IMR-90 (cell line): ENCODE measurements around the gene MAMDC4. TPM values are rescaled to one million over a fixed set of nuclear protein-coding genes. Genes with fewer than 3 reads are reported as not detected.

ENCODE experiments used
- ATAC-seq: fragments of 200-7000 bp; cut with Tn5 transposase; 2 replicates; pipeline ENCODE4 v1.9.1; 2020; ENCODE audit warnings: low read depth, mild to moderate bottlenecking, moderate library complexity
- BruUV-seq: library from RNA; stranded (reverse); fragments of 400-500 nt; replicated peaks from 2 replicates; lab custom pipeline; 2021; lab: Mats Ljungman, UMichigan
- CTCF ChIA-PET: fragments of 300-600 bp; formaldehyde crosslinking; extraction: SDS; loops from one replicate; lab custom pipeline; 2021; ENCODE audit warnings: antibody characterized with exemption; lab: Yijun Ruan, JAX
- POLR2A ChIA-PET: fragments of 300-600 bp; sonication (Branson Sonifier 250); formaldehyde crosslinking; loops from one replicate; lab custom pipeline; 2022; ENCODE audit warnings: antibody characterized with exemption; ENCODE audit not compliant: unreplicated experiment; lab: Charles Lee
- DNase-seq: peaks from one replicate; pipeline ENCODE4 v3.0.0; 2013
- H2AFZ ChIP-seq: replicated peaks from 2 replicates; pipeline ENCODE3; 2013; ENCODE audit warnings: low read length, mild to moderate bottlenecking; ENCODE audit not compliant: poor library complexity
- H2AK5ac ChIP-seq: 2 replicates; pipeline ENCODE4 v1.6.1; 2013; ENCODE audit warnings: low read depth, low read length, inconsistent platforms
- H2AK9ac ChIP-seq: replicated peaks from 2 replicates; pipeline ENCODE3; 2013; ENCODE audit warnings: mild to moderate bottlenecking, low read depth, low read length, moderate library complexity; ENCODE audit not compliant: poor library complexity
- H2BK120ac ChIP-seq: 2 replicates; pipeline ENCODE4 v1.6.1; 2013; ENCODE audit warnings: low read depth, low read length, inconsistent platforms
- H2BK15ac ChIP-seq: 3 replicates; pipeline ENCODE4 v1.6.1; 2013; ENCODE audit warnings: low read depth, low read length, inconsistent platforms
- H2BK20ac ChIP-seq: 2 replicates; pipeline ENCODE4 v1.6.1; 2013; ENCODE audit warnings: low read depth, mild to moderate bottlenecking, inconsistent platforms, low read length, moderate library complexity
- H2BK5ac ChIP-seq: 2 replicates; pipeline ENCODE4 v1.6.1; 2013; ENCODE audit warnings: mild to moderate bottlenecking, low read depth, low read length, inconsistent platforms; ENCODE audit not compliant: poor library complexity, severe bottlenecking
- H3K14ac ChIP-seq: replicated peaks from 2 replicates; pipeline ENCODE4 v1.6.1; 2013; ENCODE audit warnings: low read depth, low read length, inconsistent platforms
- H3K18ac ChIP-seq: 2 replicates; pipeline ENCODE4 v1.6.1; 2013; ENCODE audit warnings: low read depth, low read length, control low read depth
- H3K23ac ChIP-seq: 2 replicates; pipeline ENCODE4 v1.6.1; 2013; ENCODE audit warnings: low read depth, low read length, inconsistent platforms
- H3K27ac ChIP-seq: 2 replicates; pipeline ENCODE4 v1.5.1; 2013; ENCODE audit warnings: mild to moderate bottlenecking, control low read depth, low read length; ENCODE audit not compliant: insufficient read depth
- H3K27me3 ChIP-seq: 2 replicates; pipeline ENCODE4 v1.6.1; 2013; ENCODE audit warnings: low read length; ENCODE audit not compliant: control insufficient read depth, insufficient read depth
- H3K36me3 ChIP-seq: 2 replicates; pipeline ENCODE4 v1.6.1; 2013; ENCODE audit warnings: low read length, mixed read lengths; ENCODE audit not compliant: control insufficient read depth, insufficient read depth
- H3K4ac ChIP-seq: 2 replicates; pipeline ENCODE4 v1.6.1; 2013; ENCODE audit warnings: low read depth, low read length, inconsistent platforms
- H3K4me1 ChIP-seq: 2 replicates; pipeline ENCODE4 v1.6.1; 2013; ENCODE audit warnings: low read length, mixed read lengths; ENCODE audit not compliant: control insufficient read depth, insufficient read depth
- H3K4me2 ChIP-seq: 2 replicates; pipeline ENCODE4 v1.6.1; 2013; ENCODE audit warnings: low read depth, mild to moderate bottlenecking, control low read depth, low read length, moderate library complexity
- H3K4me3 ChIP-seq: 2 replicates; pipeline ENCODE4 v1.5.1; 2013; ENCODE audit warnings: low read depth, mild to moderate bottlenecking, control low read depth, low read length, moderate library complexity; ENCODE audit not compliant: insufficient read depth
- H3K56ac ChIP-seq: 2 replicates; pipeline ENCODE4 v1.6.1; 2013; ENCODE audit warnings: low read length, inconsistent platforms; ENCODE audit not compliant: insufficient read depth; ENCODE audit errors: extremely low read depth
- H3K79me1 ChIP-seq, 2 experiments: 2 replicates each; pipeline ENCODE4 v1.6.1; 2013; ENCODE audit warnings: low read length in 2 of 2, inconsistent platforms in 1 of 2, low read depth in 1 of 2
- H3K9ac ChIP-seq: 2 replicates; pipeline ENCODE4 v1.6.1; 2013; ENCODE audit warnings: low read depth, low read length, control low read depth
- H3K9me1 ChIP-seq: 2 replicates; pipeline ENCODE4 v1.6.1; 2013; ENCODE audit warnings: low read length, inconsistent platforms; ENCODE audit not compliant: insufficient read depth
- H3K9me3 ChIP-seq: 2 replicates; pipeline ENCODE4 v1.6.1; 2013; ENCODE audit warnings: low read length; ENCODE audit not compliant: control insufficient read depth, insufficient read depth
- H4K20me1 ChIP-seq: 2 replicates; pipeline ENCODE4 v1.6.1; 2013; ENCODE audit warnings: low read length, inconsistent platforms; ENCODE audit not compliant: insufficient read depth
- H4K5ac ChIP-seq: 2 replicates; pipeline ENCODE4 v1.6.1; 2013; ENCODE audit warnings: mild to moderate bottlenecking, low read depth, low read length, control low read depth
- H4K8ac ChIP-seq, 2 experiments: 2 replicates each; pipeline ENCODE4 v1.6.1; 2013; ENCODE audit warnings: low read depth in 2 of 2, low read length in 2 of 2, control low read depth in 1 of 2, inconsistent platforms in 1 of 2
- H4K91ac ChIP-seq: 2 replicates; pipeline ENCODE4 v1.6.1; 2013; ENCODE audit warnings: low read depth, low read length, inconsistent platforms; ENCODE audit not compliant: insufficient read depth
- CEBPB ChIP-seq: IDR thresholded peaks from 2 replicates; pipeline ENCODE4 v1.6.1; 2012; ENCODE audit warnings: low read depth, low read length, improper control_type of control experiment
- CHD1 ChIP-seq: IDR thresholded peaks from 2 replicates; pipeline ENCODE4 v1.6.1; 2012; ENCODE audit warnings: low read depth, low read length, improper control_type of control experiment
- MAFK ChIP-seq: IDR thresholded peaks from 2 replicates; pipeline ENCODE4 v1.6.1; 2012; ENCODE audit warnings: low read depth, low read length, improper control_type of control experiment
- MAZ ChIP-seq: IDR thresholded peaks from 2 replicates; pipeline ENCODE4 v1.6.1; 2012; ENCODE audit warnings: low read depth, mild to moderate bottlenecking, low read length, improper control_type of control experiment, moderate library complexity, borderline replicate concordance
- MXI1 ChIP-seq: IDR thresholded peaks from 2 replicates; pipeline ENCODE4 v1.6.1; 2012; ENCODE audit warnings: low read depth, mild to moderate bottlenecking, low read length, moderate library complexity, borderline replicate concordance
- POLR2A ChIP-seq: IDR thresholded peaks from 2 replicates; pipeline ENCODE4 v1.6.1; 2012; ENCODE audit warnings: mild to moderate bottlenecking, low read depth, low read length
- RAD21 ChIP-seq: IDR thresholded peaks from 2 replicates; pipeline ENCODE4 v1.6.1; 2012; ENCODE audit warnings: low read length, improper control_type of control experiment
- RFX5 ChIP-seq: IDR thresholded peaks from 2 replicates; pipeline ENCODE4 v1.8.0; 2012; ENCODE audit warnings: low read depth, mild to moderate bottlenecking, low read length, moderate library complexity
- SMC3 ChIP-seq: fragments of 150-350 bp; IDR thresholded peaks from 2 replicates; pipeline ENCODE4 v1.6.1; 2016; ENCODE audit warnings: low read depth, mild to moderate bottlenecking, antibody characterized with exemption, low read length, moderate library complexity
- WGBS, 2 experiments: methylation state at CpG; one replicate each; pipeline versions ENCODE4 v1.1.5 to v1.1.7; 2013; ENCODE audit warnings: missing lambda C conversion rate in 2 of 2; ENCODE audit not compliant: insufficient read length in 1 of 2; ENCODE audit errors: extremely low coverage in 2 of 2; 5-methylcytosine and 5-hydroxymethylcytosine counted together
- dilution Hi-C: fragments of 300-500 bp; cut with HindIII; formaldehyde crosslinking; loops from one replicate; pipeline ENCODE4 v1.14.3; 2018; ENCODE audit warnings: low sequenced_read_pairs; ENCODE audit not compliant: unreplicated experiment
- in situ Hi-C: fragments of 300-500 bp; cut with MboI; formaldehyde crosslinking; loops from 3 replicates; pipeline ENCODE4 v1.14.3; 2019; ENCODE audit warnings: low sequenced_read_pairs, inconsistent platforms, mixed read lengths
- intact Hi-C: fragments of 100-400 bp; cut with micrococcal nuclease; formaldehyde crosslinking; loops from 2 replicates; pipeline ENCODE4 v1.10.0; 2022
- polyA plus RNA-seq, 3 experiments: library from polyadenylated mRNA; depleted of rRNA; stranded (reverse); fragments of >200 nt; gene quantifications; 2 replicates each; pipeline ENCODE4 v1.2.3, GENCODE V29; 2012; ENCODE audit warnings: low replicate concordance in 1 of 3
- total RNA-seq: library from RNA; depleted of rRNA; stranded (reverse); fragments of >200 nt; gene quantifications from 2 replicates; pipeline ENCODE4 v1.2.3, GENCODE V29; 2012
- TF ChIP-seq, protein P1 (sequence below): fragments of 150-350 bp; IDR thresholded peaks from 2 replicates; pipeline ENCODE4 v1.6.1; 2016; ENCODE audit warnings: low read depth, mild to moderate bottlenecking, low read length, moderate library complexity, borderline replicate concordance
- TF ChIP-seq, protein P2 (sequence below): conservative IDR thresholded peaks from 2 replicates; pipeline ENCODE4 v1.5.1; 2012; ENCODE audit warnings: mild to moderate bottlenecking, low read depth, low read length, improper control_type of control experiment
- TF ChIP-seq, protein P3 (sequence below): fragments of 150-350 bp; IDR thresholded peaks from 2 replicates; pipeline ENCODE4 v1.6.1; 2017; ENCODE audit warnings: mild to moderate bottlenecking, antibody characterized with exemption, low read length, low read depth

The MAMDC4 gene
- total and polyA plus RNA-seq, 2 of the 4 experiments (the other 2 are of a cell fraction) = 0.18 to 3.5 TPM

DNA sequence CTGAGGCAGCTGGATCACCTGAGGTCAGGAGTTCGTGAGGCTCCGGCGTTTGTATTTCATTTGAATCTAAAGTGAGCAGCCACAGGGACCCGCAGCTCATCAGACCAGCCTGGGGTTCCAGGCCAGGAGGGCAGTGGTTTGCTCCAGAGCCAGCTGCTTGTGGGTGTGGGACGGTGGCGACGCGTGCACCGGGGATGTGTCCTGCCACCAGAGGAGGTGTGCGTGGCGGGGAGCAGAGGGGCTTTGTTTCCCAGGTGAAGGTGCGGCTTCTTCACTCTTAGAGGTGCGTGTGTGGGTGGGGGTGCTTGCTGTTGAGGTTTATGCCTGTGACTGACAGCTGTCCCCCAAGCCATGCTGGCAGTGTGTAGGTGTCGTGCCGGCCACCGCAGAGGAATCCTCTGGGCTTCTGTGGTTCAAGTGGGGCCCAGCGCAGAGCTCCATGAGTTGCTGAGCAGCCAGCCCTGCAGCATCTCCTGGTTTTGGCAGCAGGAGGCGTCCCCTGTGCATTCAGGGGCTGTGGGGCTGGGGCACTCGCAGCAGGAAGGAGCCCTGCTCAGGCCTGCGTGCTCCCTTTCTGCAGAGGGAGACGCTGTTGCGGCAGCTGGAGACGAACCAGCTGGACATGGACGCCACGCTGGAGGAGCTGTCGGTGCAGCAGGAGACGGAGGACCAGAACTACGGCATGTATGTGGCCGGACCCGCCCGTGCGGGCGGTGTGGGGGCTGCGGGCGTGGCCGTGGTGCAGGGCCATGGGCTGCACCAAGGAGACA, 16.8 kb upstream of the MAMDC4 start:
- peaks cover 40% of the 10 kb centered on the region for H3K36me3 ChIP-seq
- H3K4me1 ChIP-seq = no peaks in the 10 kb centered on the region
- no peak overlapping the region for H4K8ac ChIP-seq
- no peak overlapping the region for H3K4me2 ChIP-seq
- H3K4me3 ChIP-seq = no peak overlapping the region
- H3K79me1 ChIP-seq = no peaks in the 10 kb centered on the region; a peak in 1 of 4 replicates
- H3K9ac ChIP-seq = no peak overlapping the region
- H2AK9ac ChIP-seq = no peak overlapping the region
- BruUV-seq = no TSS peak
- H4K5ac ChIP-seq = no peak overlapping the region
- H2AK5ac ChIP-seq = no peak overlapping the region
- in situ Hi-C loops (no loop called here), intact Hi-C loops (no loop called here), dilution Hi-C loops (no loop called here)
- H3K23ac ChIP-seq = no peak overlapping the region
- no peak overlapping the region for H3K14ac ChIP-seq
- no peak overlapping the region for H2BK15ac ChIP-seq
- 98% methylated on average over 10 of the region's 36 CpGs; no CpG with 5 or more reads in 1 of the 2 experiments for WGBS, 2 experiments
- no peak overlapping the region for H3K27ac ChIP-seq
- no peaks in the 10 kb centered on the region for H4K20me1 ChIP-seq
- no peak for DNase-seq
- H2BK20ac ChIP-seq = no peak overlapping the region
- no peak overlapping the region for H3K18ac ChIP-seq
- ATAC-seq = no peak
- no peak overlapping the region for H2BK5ac ChIP-seq
- H3K9me3 ChIP-seq = no peaks in the 10 kb centered on the region
- H3K9me1 ChIP-seq = no peaks in the 10 kb centered on the region
- H2AFZ ChIP-seq = no peak overlapping the region
- no peaks in the 10 kb centered on the region for H3K27me3 ChIP-seq
- no peak overlapping the region for H3K56ac ChIP-seq
- H4K91ac ChIP-seq = no peak overlapping the region
- CTCF ChIA-PET = no interaction called here
- TF ChIP-seq MXI1 = no peak
- TF ChIP-seq CHD1 = no peak
- TF ChIP-seq, protein P1, sequence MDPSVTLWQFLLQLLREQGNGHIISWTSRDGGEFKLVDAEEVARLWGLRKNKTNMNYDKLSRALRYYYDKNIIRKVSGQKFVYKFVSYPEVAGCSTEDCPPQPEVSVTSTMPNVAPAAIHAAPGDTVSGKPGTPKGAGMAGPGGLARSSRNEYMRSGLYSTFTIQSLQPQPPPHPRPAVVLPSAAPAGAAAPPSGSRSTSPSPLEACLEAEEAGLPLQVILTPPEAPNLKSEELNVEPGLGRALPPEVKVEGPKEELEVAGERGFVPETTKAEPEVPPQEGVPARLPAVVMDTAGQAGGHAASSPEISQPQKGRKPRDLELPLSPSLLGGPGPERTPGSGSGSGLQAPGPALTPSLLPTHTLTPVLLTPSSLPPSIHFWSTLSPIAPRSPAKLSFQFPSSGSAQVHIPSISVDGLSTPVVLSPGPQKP = no peak
- TF ChIP-seq, protein P2, sequence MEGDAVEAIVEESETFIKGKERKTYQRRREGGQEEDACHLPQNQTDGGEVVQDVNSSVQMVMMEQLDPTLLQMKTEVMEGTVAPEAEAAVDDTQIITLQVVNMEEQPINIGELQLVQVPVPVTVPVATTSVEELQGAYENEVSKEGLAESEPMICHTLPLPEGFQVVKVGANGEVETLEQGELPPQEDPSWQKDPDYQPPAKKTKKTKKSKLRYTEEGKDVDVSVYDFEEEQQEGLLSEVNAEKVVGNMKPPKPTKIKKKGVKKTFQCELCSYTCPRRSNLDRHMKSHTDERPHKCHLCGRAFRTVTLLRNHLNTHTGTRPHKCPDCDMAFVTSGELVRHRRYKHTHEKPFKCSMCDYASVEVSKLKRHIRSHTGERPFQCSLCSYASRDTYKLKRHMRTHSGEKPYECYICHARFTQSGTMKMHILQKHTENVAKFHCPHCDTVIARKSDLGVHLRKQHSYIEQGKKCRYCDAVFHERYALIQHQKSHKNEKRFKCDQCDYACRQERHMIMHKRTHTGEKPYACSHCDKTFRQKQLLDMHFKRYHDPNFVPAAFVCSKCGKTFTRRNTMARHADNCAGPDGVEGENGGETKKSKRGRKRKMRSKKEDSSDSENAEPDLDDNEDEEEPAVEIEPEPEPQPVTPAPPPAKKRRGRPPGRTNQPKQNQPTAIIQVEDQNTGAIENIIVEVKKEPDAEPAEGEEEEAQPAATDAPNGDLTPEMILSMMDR = no peak
- TF ChIP-seq RFX5 = no peak
- TF ChIP-seq, protein P3, sequence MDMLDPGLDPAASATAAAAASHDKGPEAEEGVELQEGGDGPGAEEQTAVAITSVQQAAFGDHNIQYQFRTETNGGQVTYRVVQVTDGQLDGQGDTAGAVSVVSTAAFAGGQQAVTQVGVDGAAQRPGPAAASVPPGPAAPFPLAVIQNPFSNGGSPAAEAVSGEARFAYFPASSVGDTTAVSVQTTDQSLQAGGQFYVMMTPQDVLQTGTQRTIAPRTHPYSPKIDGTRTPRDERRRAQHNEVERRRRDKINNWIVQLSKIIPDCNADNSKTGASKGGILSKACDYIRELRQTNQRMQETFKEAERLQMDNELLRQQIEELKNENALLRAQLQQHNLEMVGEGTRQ = no peak
- no peak for TF ChIP-seq CEBPB
- no peak for TF ChIP-seq POLR2A
- no peak for TF ChIP-seq MAZ
- no peak for TF ChIP-seq MAFK
- no peak for TF ChIP-seq SMC3
- no peak for TF ChIP-seq RAD21
- POLR2A ChIA-PET = no interaction called here
- no peak overlapping the region for H3K4ac ChIP-seq
- H2BK120ac ChIP-seq = no peak overlapping the region
